SU-DHL-6 (cell line): ENCODE data around the gene NCAPG2.
"Not testable (repeated sequence)": the region's sequence is repeated elsewhere in the genome, so short reads cannot be mapped to it uniquely, and the experiment has no call there.

Experiments used
- H2AFZ ChIP-seq: fragments of 200-600 bp; sonication (generic); 2 replicates; pipeline ENCODE4 v1.6.1; 2014; ENCODE audit warnings: low read depth, mild to moderate bottlenecking, moderate library complexity, mixed read lengths, antibody characterized with exemption, low read length; ENCODE audit not compliant: severe bottlenecking
- H3F3A ChIP-seq: fragments of 200-600 bp; shearing (Covaris generic); 2 replicates; pipeline ENCODE4 v1.6.0; 2016; ENCODE audit warnings: antibody characterized with exemption, mild to moderate bottlenecking; ENCODE audit not compliant: insufficient read depth
- H3K27ac ChIP-seq: fragments of 200-600 bp; sonication (generic); 2 replicates; pipeline ENCODE4 v1.5.1; 2016; ENCODE audit warnings: low read depth, mild to moderate bottlenecking, low read length, moderate library complexity, mixed read lengths
- H3K27me3 ChIP-seq: fragments of 200-600 bp; sonication (generic), shearing (Covaris generic); 2 replicates; pipeline ENCODE4 v1.6.0; 2014; ENCODE audit warnings: mild to moderate bottlenecking, low read length
- H3K36me3 ChIP-seq: fragments of 200-600 bp; sonication (generic); 2 replicates; pipeline ENCODE4 v1.6.1; 2014; ENCODE audit warnings: mild to moderate bottlenecking, low read length, mixed read lengths
- H3K4me2 ChIP-seq: fragments of 300-600, 200-600 bp; shearing (Covaris generic), sonication (generic); 2 replicates; pipeline ENCODE4 v1.6.0; 2014; ENCODE audit warnings: low read length, low read depth, mild to moderate bottlenecking; ENCODE audit not compliant: poor library complexity, severe bottlenecking
- H3K4me3 ChIP-seq: fragments of 200-600 bp; sonication (generic); 2 replicates; pipeline ENCODE4 v1.5.1; 2014; ENCODE audit warnings: antibody characterized with exemption, low read length, mild to moderate bottlenecking, mixed read lengths; ENCODE audit not compliant: insufficient read depth, poor library complexity, severe bottlenecking
- H3K79me2 ChIP-seq: fragments of 200-600 bp; sonication (generic); 2 replicates; pipeline ENCODE4 v1.6.1; 2014; ENCODE audit warnings: mild to moderate bottlenecking, low read length, moderate library complexity; ENCODE audit not compliant: insufficient read depth
- H3K9ac ChIP-seq: fragments of 200-600 bp; sonication (generic); 2 replicates; pipeline ENCODE4 v1.7.0; 2014; ENCODE audit warnings: mild to moderate bottlenecking, low read length
- H3K9me2 ChIP-seq: fragments of 200-600 bp; sonication (generic); replicated peaks from 2 replicates; pipeline ENCODE4 v1.6.1; 2014; ENCODE audit warnings: low read length; ENCODE audit not compliant: insufficient read depth
- H3K9me3 ChIP-seq: fragments of 200-600 bp; sonication (generic); 2 replicates; pipeline ENCODE4 v1.6.1; 2014; ENCODE audit warnings: low read length, mixed read lengths; ENCODE audit not compliant: insufficient read depth
- H4K20me1 ChIP-seq: fragments of 200-600 bp; sonication (generic); 2 replicates; pipeline ENCODE4 v1.6.1; 2014; ENCODE audit warnings: low read depth, mild to moderate bottlenecking, antibody characterized with exemption, low read length, moderate library complexity, mixed read lengths
- CTCF ChIP-seq: fragments of 200-600 bp; sonication (generic); IDR thresholded peaks from one replicate; pipeline ENCODE4 v1.5.1; 2017; ENCODE audit warnings: antibody characterized with exemption, mild to moderate bottlenecking, low read length, moderate library complexity; ENCODE audit not compliant: insufficient read depth, poor library complexity, severe bottlenecking
- EZH2phosphoT487 ChIP-seq: fragments of 200-600 bp; sonication (generic), shearing (Covaris generic); conservative IDR thresholded peaks from 2 replicates; pipeline ENCODE4 v1.6.1; 2018; ENCODE audit warnings: mild to moderate bottlenecking, antibody characterized with exemption, low read length, moderate library complexity, mixed read lengths

Gene NCAPG2

GRCh38 chr7:158698657-158699195 is 5.9 kb downstream of the NCAPG2 start:
- peaks cover 49% of the 10 kb centered on the region for H3K36me3 ChIP-seq
- no peak overlapping the region for H2AFZ ChIP-seq
- H3F3A ChIP-seq: no peaks in the 10 kb centered on the region
- no peaks in the 10 kb centered on the region for H3K9me3 ChIP-seq
- no peak for TF ChIP-seq CTCF
- TF ChIP-seq EZH2phosphoT487: no peak
- peaks cover 38% of the 10 kb centered on the region; the same call in 1 of the 2 replicates for H4K20me1 ChIP-seq
- H3K79me2 ChIP-seq: peaks cover 92% of the 10 kb centered on the region
- no peaks in the 10 kb centered on the region for H3K9me2 ChIP-seq
- H3K4me3 ChIP-seq: no peak overlapping the region
- H3K27ac ChIP-seq: no peak overlapping the region
- no peaks in the 10 kb centered on the region for H3K27me3 ChIP-seq
- H3K4me2 ChIP-seq: no peak overlapping the region
- H3K9ac ChIP-seq: no peak overlapping the region

GRCh38 chr7:158697597-158697996 is 7.0 kb downstream of the NCAPG2 start:
- H3K4me3 ChIP-seq, H3K9ac ChIP-seq, H3F3A ChIP-seq, H3K4me2 ChIP-seq, H3K9me2 ChIP-seq, H3K9me3 ChIP-seq, H3K27ac ChIP-seq, H2AFZ ChIP-seq, H3K27me3 ChIP-seq: not testable (repeated sequence)
- peaks cover 39% of the 10 kb centered on the region for H4K20me1 ChIP-seq
- peaks cover 86% of the 10 kb centered on the region for H3K79me2 ChIP-seq
- H3K36me3 ChIP-seq: peaks cover 58% of the 10 kb centered on the region

- peaks cover 69% of the 10 kb centered on the region for H3K79me2 ChIP-seq
- peaks cover 50% of the 10 kb centered on the region for H3K36me3 ChIP-seq
- no peaks in the 10 kb centered on the region for H3K27me3 ChIP-seq
- H3F3A ChIP-seq: no peaks in the 10 kb centered on the region
- no peak overlapping the region for H3K4me3 ChIP-seq
- no peaks in the 10 kb centered on the region for H3K9me2 ChIP-seq
- TF ChIP-seq EZH2phosphoT487: no peak
- no peak for TF ChIP-seq CTCF
- no peaks in the 10 kb centered on the region for H3K9me3 ChIP-seq
- no peak overlapping the region for H3K9ac ChIP-seq
- no peak overlapping the region for H2AFZ ChIP-seq
- no peak overlapping the region for H3K4me2 ChIP-seq
- H3K27ac ChIP-seq: no peak overlapping the region
- H4K20me1 ChIP-seq: peaks cover 34% of the 10 kb centered on the region
These were observed 8.7 kb downstream of the NCAPG2 start for GRCh38 chr7:158695726-158696452.

GRCh38 chr7:158695056-158695455 is 9.5 kb downstream of the NCAPG2 start:
- Histone ChIP-seq H3K27me3 (no peaks in the 10 kb centered on the region), H3K4me3 (no peak overlapping the region), H3K79me2 (peaks cover 61% of the 10 kb centered on the region), H3K9me2 (no peaks in the 10 kb centered on the region), H3K9ac (no peak overlapping the region), H3K36me3 (peaks cover 50% of the 10 kb centered on the region), H3K4me2 (no peak overlapping the region), H3K9me3 (no peaks in the 10 kb centered on the region), H3K27ac (no peak overlapping the region), H3F3A (no peaks in the 10 kb centered on the region), H4K20me1 (peaks cover 31% of the 10 kb centered on the region), H2AFZ (no peak overlapping the region)
- no peak for TF ChIP-seq CTCF
- TF ChIP-seq EZH2phosphoT487: no peak
